ENCODE results near the gene CSHL1.

Gene CSHL1

GRCh38 chr17:63911041-63911635 is at the start of gene CSHL1:
Gene CSHL1 (minus strand): TSS chr17:63911258. CDS start chr17:63911196, 62 bp downstream.
- no peak within 1 kb of the TSS for H3K27ac Mint-ChIP-seq

GRCh38 chr17:63960430-63960829 is 49.4 kb upstream of the CSHL1 start:
- no peak overlapping the region for H3K27ac Mint-ChIP-seq

More at GRCh38 chr17:63911041-63911635, at the start of gene CSHL1:
- H3K27me3 Mint-ChIP-seq: no peaks in the 10 kb centered on the region
- H3K36me3 Mint-ChIP-seq: no peaks in the 10 kb centered on the region
- H3K4me1 Mint-ChIP-seq (ENCODE audit: low read depth): peaks cover 2% of the 10 kb centered on the region
- no peak within 1 kb of the TSS for H3K4me3 Mint-ChIP-seq
- H3K9me3 Mint-ChIP-seq (ENCODE audit: low read depth): no peaks in the 10 kb centered on the region

GRCh38 chr17:63960006-63960405 is 48.9 kb upstream of the CSHL1 start:
- H3K36me3 Mint-ChIP-seq: no peaks in the 10 kb centered on the region
- H3K4me1 Mint-ChIP-seq (ENCODE audit: low read depth): peaks cover 7% of the 10 kb centered on the region
- H3K27me3 Mint-ChIP-seq: no peaks in the 10 kb centered on the region
- peak overlapping the region; percentile 6 for H3K27ac Mint-ChIP-seq
- no peak overlapping the region for H3K4me3 Mint-ChIP-seq
- H3K9me3 Mint-ChIP-seq (ENCODE audit: low read depth): no peaks in the 10 kb centered on the region

More at GRCh38 chr17:63960430-63960829, 49.4 kb upstream of the CSHL1 start:
- Mint-ChIP-seq H3K4me3 (no peak overlapping the region), H3K4me1 (ENCODE audit: low read depth) (peaks cover 4% of the 10 kb centered on the region), H3K36me3 (no peaks in the 10 kb centered on the region), H3K9me3 (ENCODE audit: low read depth) (no peaks in the 10 kb centered on the region), H3K27me3 (no peaks in the 10 kb centered on the region)

DNA sequence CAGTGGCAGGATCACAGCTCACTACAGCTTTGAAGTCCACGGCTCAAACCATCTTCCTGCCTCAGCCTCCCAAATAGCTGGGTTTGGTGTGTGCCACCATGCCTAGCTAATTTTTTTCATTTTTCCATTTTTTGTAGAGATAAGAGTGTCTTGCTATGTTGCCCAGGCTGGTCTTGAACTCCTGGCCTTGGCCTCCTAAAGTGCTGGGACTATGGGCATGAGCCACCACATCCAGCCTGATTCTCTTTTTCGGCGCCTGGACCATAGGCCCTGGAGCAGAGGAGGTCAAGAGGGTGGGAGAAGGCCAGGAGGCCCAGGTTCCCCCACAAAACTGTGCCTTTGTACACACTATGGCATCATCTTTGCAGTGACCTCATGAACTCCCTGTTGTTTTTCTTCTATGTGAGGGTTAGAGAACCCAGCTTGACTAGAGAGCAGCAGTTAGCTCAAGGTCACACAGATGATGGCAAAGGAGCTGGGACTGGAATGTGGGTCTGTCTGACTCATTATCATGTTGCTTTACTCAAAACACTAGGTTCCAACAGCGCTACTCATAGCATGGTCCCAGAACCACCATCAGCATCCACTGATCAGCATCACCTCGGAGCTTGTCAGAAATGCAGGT is 45.4 kb upstream of the CSHL1 start:
- Mint-ChIP-seq H3K27me3 (no peaks in the 10 kb centered on the region), H3K4me1 (ENCODE audit: low read depth) (peaks cover 26% of the 10 kb centered on the region), H3K36me3 (no peaks in the 10 kb centered on the region), H3K27ac (no peak overlapping the region), H3K4me3 (no peak overlapping the region), H3K9me3 (ENCODE audit: low read depth) (no peaks in the 10 kb centered on the region)

GRCh38 chr17:63955791-63956190 is 44.7 kb upstream of the CSHL1 start:
- Mint-ChIP-seq H3K9me3 (ENCODE audit: low read depth) (no peaks in the 10 kb centered on the region), H3K4me3 (no peak overlapping the region), H3K27ac (no peak overlapping the region), H3K27me3 (no peaks in the 10 kb centered on the region), H3K36me3 (no peaks in the 10 kb centered on the region), H3K4me1 (ENCODE audit: low read depth) (peaks cover 26% of the 10 kb centered on the region)

DNA sequence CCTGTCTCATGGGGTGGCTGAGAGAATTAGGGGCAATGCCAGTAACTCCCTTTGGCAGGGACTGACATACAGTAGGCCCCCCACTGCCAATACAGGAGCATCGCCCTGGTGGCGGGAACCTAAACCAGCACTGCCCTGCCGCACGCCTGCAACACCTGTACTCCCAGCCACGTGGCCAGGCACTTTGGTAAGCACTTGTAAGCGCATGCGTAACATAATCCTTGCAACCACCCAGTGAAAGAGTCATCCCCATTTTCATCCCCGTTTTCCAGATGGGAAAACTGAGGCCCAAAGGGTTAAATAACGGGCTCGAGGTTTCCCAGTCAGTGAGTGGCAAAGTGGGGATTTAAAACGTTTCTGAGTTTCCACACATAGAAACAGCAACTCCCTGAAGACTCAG is 44.2 kb upstream of the CSHL1 start:
- Mint-ChIP-seq H3K27me3 (no peaks in the 10 kb centered on the region), H3K4me3 (no peak overlapping the region), H3K27ac (no peak overlapping the region), H3K9me3 (ENCODE audit: low read depth) (no peaks in the 10 kb centered on the region), H3K4me1 (ENCODE audit: low read depth) (peaks cover 26% of the 10 kb centered on the region), H3K36me3 (no peaks in the 10 kb centered on the region)

GRCh38 chr17:63954402-63955063 is 43.5 kb upstream of the CSHL1 start:
- Mint-ChIP-seq H3K4me3 (peak overlapping the region; percentile 2), H3K27me3 (no peaks in the 10 kb centered on the region), H3K9me3 (ENCODE audit: low read depth) (no peaks in the 10 kb centered on the region), H3K27ac (peak overlapping the region; percentile 43), H3K4me1 (ENCODE audit: low read depth) (peaks cover 24% of the 10 kb centered on the region), H3K36me3 (no peaks in the 10 kb centered on the region)

- Mint-ChIP-seq H3K27me3 (no peaks in the 10 kb centered on the region), H3K4me3 (no peak overlapping the region), H3K4me1 (ENCODE audit: low read depth) (peaks cover 29% of the 10 kb centered on the region), H3K36me3 (no peaks in the 10 kb centered on the region), H3K27ac (no peak overlapping the region), H3K9me3 (ENCODE audit: low read depth) (no peaks in the 10 kb centered on the region)
Observed at GRCh38 chr17:63950940-63951907, 40.2 kb upstream of the CSHL1 start.

DNA sequence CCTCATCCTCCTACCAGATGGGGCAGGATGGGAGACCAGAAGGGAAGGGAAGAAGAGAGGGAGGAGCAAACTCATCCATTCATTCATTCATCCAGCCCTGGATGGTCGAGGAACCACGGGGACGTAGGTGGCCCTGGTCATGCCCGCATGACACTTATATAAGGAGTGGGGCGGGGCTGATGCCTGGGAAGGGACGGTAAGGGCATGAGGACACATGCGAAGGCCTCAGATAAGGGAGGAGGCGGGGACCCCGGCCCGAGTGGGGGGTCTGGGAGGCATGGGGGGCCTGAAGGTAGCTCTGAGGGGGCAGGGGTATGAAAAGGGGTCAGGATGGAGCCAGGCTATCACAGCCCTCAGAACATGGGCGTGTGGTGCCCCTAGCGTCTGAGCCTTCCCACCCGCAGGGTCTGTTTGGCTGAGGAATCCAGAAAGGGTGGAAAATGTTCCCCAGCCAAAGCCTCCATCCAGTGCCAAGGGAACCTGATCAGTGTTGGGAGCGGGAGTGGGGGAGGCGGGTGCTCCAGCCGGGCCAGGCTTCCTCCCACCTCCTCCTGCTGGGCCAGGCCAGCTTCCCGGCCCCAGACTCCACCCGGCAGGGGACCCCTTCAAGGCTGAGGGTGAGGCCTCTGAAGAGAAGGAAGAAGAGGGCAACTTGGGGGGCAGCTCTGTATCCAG is 38.7 kb upstream of the CSHL1 start:
- Mint-ChIP-seq H3K27ac (no peak overlapping the region), H3K9me3 (ENCODE audit: low read depth) (no peaks in the 10 kb centered on the region), H3K4me3 (no peak overlapping the region), H3K27me3 (no peaks in the 10 kb centered on the region), H3K36me3 (no peaks in the 10 kb centered on the region), H3K4me1 (ENCODE audit: low read depth) (peaks cover 29% of the 10 kb centered on the region)

DNA sequence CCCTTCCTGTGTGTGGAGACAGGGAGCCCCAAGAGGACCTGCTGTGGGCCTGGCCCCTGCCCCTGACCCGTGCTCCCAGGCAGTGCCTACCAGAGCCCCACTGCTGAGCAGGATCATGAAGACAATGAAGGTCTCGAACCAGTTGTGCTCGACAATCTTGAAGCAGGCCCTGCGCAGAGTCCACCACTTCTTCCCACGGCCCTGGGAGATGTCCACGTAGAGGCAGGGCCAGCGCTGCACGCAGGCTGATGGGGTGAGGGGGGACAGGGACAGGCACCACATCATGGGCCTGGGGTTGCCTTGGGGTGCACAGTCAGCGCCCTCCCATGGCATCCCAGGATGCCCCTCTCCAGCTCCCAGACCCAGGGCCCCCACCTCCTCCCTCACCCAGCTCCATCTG is 37.5 kb upstream of the CSHL1 start:
- peaks cover 17% of the 10 kb centered on the region for H3K4me1 Mint-ChIP-seq (ENCODE audit: low read depth)
- H3K4me3 Mint-ChIP-seq: no peak overlapping the region
- H3K9me3 Mint-ChIP-seq (ENCODE audit: low read depth): no peaks in the 10 kb centered on the region
- no peaks in the 10 kb centered on the region for H3K27me3 Mint-ChIP-seq
- H3K27ac Mint-ChIP-seq: no peak overlapping the region
- no peaks in the 10 kb centered on the region for H3K36me3 Mint-ChIP-seq

- no peaks in the 10 kb centered on the region for H3K27me3 Mint-ChIP-seq
- no peaks in the 10 kb centered on the region for H3K9me3 Mint-ChIP-seq (ENCODE audit: low read depth)
- H3K27ac Mint-ChIP-seq: no peak overlapping the region
- no peak overlapping the region for H3K4me3 Mint-ChIP-seq
- peaks cover 15% of the 10 kb centered on the region for H3K4me1 Mint-ChIP-seq (ENCODE audit: low read depth)
- no peaks in the 10 kb centered on the region for H3K36me3 Mint-ChIP-seq
Observed at GRCh38 chr17:63947711-63948330, 36.8 kb upstream of the CSHL1 start.

DNA sequence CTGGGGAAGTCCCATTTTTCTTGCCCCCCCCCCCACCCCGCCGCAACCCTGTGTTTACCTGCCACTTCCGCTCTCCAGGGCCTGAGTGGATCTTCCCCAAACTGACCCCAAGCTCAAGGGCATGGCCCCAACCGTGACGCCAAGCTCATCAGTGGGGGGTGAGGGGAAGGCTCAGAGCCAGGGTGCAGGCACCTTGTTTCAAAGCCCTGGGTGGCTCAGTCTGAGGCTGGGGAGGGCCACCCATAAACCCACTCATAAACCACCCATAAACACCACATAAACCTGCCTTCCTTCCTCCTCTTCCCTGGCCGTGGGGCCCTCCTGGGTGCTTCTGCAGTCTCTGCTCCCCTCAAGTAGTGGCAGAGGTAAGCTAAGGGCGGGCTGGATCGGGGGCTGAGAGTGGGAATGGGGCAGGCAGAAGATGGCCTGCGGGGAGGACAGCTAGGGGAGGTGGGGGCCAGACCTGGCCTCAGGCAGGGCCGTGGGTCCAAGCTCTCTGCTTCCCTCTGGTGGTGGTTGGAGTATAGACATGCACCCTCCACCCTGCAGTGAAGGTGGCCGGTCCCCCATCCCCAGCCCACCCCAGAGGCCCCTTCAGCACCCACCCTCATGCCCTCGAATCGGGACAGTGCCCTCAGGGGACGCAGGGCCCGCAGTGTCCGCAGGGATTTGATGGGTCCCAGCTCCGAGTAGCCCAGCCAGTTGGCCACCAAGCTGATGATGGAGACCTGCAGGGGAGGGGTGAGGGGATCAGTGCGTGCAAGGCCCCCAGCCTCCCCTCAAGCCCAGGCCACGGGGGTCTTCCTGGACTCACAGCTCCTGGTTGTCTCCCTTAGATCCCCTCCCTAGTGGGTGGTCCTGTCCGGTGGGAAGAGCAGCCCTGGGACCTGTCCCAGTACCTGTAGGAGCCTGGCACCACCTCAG is 35.6 kb upstream of the CSHL1 start:
- Mint-ChIP-seq H3K4me3 (peak overlapping the region; percentile 71), H3K27ac (no peak overlapping the region), H3K9me3 (ENCODE audit: low read depth) (no peaks in the 10 kb centered on the region), H3K27me3 (no peaks in the 10 kb centered on the region), H3K36me3 (no peaks in the 10 kb centered on the region), H3K4me1 (ENCODE audit: low read depth) (peaks cover 13% of the 10 kb centered on the region)

- Mint-ChIP-seq H3K27ac (no peak overlapping the region), H3K36me3 (no peaks in the 10 kb centered on the region), H3K27me3 (no peaks in the 10 kb centered on the region), H3K4me1 (ENCODE audit: low read depth) (peaks cover 13% of the 10 kb centered on the region), H3K4me3 (no peak overlapping the region), H3K9me3 (ENCODE audit: low read depth) (no peaks in the 10 kb centered on the region)
Observed at GRCh38 chr17:63945784-63946439, 34.9 kb upstream of the CSHL1 start.
